ENCODE measurements around the gene NDUFA13.
"Not testable (repeated sequence)": the region's sequence is repeated elsewhere in the genome, so short reads cannot be mapped to it uniquely, and the experiment has no call there.

NDUFA13 gene

DNA sequence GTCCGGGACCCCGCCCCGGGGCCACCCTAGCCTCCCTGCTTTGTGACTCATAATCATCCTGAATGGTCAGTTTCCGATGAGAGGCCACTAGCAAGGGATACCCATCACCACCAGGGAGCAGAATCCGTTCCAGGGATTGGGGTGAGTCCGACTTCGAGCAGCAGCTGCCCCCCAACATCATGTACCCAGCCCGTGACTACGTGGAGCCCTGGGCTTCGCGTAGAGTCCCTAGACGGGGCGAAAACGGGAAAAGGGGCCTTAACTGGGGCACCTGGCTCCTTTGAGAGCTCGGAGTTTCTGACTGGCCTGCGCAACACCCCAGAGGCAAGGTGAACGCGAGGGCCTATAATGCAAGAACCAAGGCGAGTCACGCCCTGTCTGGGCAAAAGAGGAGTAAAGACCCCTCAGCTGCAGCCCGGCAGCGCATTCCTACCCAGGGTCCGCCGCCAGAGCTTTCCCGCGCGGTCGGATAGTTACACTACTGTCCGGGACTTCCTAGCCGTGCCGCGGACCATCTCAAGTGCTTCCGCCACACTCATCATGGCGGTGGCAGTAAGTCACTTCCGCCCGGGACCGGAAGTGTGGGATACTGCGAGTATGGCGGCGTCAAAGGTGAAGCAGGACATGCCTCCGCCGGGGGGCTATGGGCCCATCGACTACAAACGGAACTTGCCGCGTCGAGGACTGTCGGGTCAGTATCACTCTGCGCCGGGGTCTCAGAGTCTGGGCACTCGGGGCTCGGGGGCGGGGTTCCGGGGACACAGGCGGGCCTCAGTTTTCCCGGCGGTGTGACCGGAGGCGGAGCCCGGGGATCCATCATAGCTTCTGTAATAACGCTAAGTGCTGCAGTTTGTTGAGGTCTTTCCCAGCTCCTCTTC lies at the start of gene NDUFA13:
Gene NDUFA13, plus strand, starts transcription at position 584 of the 878 bp plus-strand sequence. Its CDS starts 14 bp downstream, at position 598.
- DNase-seq = peak; percentile 89

DNA sequence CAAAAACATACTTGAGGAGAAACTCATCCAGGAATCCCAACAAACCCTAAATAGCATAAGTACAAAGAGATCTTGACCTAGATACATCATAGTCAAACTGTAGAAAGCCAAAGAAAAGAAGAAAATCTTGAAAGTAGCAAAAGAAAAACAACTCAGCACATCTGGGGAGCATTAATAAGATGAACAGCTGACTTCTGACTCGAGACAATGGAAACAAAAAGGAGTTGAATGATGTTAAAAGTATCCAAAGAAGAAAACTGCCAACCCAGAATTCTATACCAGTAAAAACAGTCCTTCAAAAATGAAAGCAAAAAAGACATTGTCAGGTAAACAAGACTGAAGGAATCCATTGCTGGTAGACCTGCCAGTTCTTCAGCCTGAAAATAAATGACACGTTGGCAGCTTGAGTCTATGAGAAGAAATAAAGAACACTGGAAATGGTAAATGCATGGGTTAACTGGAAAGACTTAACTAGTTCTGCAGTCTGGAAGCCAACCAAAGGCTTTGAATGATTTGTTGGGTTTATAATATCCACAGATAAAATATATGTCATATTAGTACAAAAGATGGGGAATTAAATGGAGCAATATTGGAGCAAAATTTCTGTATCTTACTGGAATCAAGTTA lies 47.5 kb upstream of the NDUFA13 start:
- no peak for DNase-seq

DNA sequence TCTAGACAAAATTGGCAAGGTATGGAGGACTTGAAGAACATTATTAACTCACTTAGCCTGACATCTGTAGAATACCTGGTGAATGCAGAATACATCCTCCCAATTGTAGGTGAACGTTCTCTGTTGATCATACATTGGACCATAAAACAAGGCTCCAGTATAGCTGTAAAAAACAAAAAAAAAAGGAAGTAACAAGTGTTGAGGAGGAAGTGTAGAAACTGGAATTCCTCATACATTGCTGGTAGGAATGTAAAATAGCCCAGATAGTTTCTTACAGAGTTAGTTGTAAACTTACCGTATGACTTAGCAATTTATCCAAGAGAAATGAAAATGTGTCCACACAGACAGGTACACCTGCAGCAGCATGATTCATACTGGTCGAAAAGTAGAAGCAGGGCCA lies 45.4 kb upstream of the NDUFA13 start:
- no peak for DNase-seq

DNA sequence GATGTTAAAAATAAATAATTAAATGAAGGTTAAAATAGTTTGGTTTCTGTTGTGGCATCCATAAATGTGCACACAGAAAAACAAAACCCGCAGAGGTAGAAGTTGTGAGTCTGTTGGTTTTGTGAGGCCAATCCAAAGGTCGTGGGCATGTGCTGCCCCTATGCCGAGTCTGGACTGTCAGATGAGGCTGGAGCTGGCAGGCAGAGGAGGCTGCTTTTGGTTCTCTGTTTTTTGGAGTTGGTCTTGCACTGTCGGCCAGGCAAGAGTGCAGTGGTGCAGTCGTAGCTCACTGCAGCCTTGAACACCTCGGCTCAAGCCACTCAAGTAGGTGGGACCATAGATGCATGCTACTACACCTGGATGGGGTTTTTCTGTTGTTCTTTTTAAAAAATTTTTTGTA lies 44.3 kb upstream of the NDUFA13 start:
- DNase-seq = no peak

DNA sequence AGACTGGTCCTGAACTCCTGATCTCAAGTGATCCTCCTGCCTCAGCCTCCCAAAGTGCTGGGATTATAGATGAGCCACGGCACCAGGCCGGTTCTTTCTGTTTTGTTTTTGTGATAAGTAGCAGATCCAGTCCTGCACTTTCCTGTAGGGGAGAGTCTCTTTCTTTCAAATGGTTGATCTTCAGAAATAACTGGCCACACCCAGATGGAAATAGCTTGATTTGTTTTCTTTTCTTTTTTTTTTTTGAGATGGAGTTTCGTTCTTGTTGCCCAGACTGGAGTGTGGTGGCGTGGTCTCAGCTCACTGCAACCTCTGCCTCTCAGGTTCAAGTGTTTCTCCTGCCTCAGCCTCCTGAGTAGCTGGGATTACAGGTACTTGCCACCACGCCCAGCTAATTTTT lies 43.9 kb upstream of the NDUFA13 start:
- DNase-seq = not testable (repeated sequence)

DNA sequence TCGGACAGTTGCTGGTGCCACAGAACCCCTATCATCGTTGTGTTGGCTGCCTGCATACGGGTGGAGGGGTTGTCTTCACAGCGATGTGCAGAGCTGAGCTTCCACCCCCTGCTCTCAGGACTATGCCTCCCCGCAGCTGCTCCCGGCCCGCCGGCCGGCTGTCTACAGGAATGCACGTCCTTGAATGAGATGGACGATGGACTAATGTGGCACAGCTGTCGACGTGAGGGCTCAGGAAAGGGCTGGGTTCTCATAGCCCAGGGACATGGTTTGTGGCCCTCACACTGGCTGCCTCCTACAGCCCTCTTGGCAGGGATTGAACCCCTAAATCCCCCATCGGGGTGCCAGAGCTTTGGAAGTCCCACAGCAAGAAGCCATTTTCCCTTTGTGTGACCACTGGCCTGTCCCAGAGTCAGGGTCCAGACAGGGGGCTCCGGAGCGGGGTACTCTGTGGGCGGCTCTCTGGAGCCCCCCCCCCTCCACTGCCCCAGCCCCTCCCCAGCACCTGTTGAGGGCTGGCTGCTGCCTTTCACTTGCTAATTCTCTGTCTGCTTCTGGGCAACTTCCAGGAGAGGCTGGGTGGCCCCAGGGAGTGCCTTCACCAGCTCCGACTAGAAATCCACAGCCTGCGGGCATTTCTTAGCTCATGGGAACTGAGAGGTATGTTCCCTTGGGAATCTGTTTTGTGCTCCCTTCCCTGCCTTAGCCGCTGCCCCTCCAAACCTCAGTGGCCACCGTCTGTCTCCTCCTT lies 40.8 kb upstream of the NDUFA13 start:
- DNase-seq = no peak

DNA sequence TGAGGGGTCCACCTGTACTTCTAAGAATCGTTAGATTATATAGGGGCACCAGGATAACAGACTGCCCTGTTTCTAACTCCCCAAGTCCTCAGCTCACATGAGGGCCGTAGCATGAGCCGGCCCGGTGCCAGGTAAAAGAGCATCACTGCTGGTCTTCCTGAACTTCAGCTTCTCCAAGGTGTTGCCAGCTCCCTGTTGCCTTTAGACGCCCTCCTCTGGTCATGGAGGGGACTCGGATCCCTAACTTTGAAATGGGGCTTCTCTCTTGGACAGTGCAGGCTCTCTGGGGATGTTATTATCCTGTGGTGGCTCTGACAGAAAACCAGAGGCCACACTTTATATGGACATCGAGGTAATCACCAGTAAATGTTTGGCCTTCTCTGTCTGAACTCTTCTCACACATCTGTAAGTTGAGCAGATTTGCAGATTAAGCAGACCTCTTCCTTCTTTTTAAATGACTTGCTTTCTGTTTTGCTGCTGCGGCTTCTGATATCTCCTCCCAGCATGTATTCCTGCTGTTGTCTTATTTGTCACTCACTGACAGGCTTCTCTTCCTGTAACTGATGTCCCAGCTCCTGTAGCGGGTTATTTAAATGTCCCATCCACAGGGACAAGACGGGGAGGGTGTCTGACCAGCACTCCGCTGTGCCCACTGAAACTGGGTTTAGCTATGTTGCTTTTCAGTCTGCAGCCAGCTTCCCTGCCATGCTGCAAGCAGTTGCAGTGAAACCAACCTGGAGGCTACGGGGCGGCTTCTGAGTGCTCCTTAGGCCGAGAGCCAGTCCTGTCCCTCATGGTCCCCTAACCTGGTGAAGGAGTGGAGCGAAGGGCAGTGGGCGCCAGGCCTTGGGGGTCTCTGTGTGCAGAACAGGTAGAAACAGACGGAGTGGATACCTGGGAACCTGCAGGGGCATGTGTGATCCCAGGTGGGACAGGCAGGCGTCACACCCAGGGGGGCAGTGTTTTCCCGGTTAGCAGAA lies 39.9 kb upstream of the NDUFA13 start:
- no peak for DNase-seq

DNA sequence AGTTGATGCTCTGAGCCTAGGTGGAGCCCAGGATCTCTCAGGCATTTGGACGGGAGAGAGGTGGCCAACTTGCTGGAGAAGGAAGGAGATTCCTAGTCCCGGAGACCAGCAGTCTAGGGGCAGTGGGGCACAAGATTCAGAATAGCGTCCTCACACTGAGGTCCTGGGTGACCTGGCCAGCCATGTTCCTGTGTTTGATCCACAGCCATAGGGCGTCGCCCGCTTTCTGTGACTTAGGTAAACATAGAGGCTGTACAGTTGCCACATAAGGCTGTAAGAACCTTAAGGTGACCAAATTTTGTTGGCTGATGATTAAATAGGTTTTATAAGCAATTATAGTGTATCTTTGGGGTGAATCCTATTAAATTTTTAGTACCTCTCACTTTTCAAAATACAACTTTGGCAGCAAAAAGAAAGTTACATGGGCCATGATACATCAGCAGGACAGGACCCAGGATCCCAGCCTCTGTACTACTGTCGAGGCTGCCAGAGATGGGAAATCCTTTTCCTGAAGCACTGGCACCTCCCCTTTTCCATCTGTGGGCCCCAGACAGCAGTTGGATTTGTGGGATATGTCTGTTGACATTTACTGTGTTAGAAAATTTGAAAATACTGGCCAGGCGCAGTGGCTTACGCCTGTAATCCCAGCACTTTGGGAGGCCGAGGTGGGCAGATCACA lies 38.2 kb upstream of the NDUFA13 start:
- DNase-seq = no peak

DNA sequence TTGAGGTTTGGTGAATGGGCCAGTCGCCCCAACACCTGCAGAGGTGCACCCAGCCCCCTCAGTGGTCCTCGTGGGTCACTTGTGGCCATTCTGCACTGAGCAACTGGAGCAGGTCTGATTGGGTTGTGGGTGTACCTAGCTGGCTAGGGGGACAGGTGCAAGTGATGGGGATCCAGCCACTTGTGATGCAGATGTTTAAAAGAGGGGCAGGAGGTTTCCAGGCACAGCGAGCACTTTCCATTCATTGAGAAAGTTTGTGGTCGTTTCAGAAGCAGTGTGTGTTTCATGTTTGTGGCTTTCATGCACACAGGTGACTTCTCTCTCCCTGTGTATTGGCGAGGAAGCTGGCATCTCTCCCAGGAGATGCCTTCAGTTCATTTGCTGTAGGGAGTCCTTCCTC lies 35.3 kb upstream of the NDUFA13 start:
- no peak for DNase-seq

DNA sequence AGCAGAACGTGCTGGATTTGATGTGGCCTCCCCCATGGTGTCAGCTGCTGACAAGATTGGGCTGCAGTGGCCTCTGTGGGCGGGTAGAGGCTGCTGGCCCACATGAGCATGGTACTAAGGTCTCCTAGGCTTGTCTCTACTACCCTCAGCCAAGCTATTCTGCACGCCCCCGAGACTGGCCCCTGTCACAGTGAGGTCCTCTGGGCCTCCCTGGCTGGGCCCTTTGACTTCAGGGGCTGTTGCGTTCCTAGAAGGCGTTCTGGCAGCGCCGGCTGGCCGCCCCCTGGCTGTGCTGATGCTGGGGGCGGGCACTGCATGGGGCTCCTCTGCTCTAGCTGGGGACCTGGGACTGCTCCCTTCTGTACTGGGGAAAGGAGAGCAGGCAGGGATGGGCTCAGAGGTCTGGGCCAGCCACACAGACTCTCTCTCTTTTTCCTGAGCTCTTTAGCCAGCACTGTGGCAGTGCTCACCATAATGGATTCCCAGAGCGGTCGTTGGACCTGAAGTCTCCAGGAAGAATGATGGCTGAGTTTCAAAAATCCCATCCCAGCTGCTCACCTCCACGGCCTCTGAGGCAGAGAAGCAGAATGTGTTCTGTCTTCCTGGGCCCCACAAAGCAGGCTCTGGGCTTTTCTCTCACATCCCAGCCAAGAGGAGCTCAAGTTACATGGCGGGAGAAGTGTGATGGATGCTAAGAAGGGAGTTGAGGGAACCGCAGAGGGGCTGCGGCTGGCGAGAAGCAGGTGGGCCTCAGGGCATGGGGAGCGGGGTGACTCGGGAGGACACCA lies 33.0 kb upstream of the NDUFA13 start:
- DNase-seq = no peak

DNA sequence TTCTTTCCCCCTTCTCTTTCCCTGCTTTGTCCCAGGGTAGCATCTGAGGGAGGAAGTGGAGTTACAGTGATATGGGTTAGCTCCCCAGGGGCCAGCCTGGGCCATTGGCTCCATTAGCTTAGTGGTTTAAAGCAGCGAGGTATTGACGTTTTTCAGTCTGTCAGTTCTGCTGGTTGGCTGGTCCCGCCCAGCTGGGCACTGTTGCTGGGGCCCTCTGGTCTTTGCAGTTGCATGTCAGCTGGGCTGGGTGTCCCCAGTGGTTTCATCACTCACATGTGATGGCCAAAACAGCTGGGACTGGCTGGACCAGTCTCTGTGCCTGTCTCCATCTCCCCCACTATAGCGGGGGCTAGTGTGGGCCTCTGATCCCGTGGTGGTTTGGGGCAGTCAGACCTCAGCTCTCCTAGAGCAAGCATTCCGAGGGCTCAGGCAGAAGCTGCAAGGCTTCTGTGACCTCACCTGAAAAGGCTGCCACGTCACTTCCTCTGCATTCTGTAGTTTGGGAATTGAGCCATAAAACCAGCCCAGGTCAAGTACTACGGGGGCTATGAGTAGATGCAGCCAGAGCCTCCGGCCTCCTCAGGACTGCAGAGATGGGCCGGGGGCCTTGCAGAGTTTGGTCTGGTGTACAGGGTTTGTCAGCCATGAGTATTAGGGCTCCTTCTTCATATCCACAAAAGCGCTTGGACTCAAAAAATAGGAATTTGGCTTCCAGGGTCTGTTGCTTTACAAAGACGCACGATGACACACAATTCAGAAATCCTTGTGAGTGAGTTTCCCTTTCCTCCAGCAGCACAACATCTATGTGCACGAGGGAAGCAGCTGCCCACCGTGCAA lies 30.6 kb upstream of the NDUFA13 start:
- no peak for DNase-seq

DNA sequence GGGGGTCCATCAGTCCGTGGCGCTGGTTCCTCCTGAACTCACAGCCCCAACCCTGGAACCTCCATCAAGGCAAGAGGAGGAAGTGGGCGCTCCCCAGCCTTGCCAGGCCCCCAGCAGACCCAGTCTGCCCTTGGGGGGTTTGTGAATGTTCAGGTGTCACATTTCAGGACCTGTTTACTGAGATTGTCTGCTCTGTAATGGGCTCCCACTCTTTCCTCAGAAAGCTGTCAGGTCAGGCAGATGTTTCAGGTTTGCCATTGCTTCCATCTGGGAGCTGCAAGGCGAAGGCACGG lies 30.1 kb upstream of the NDUFA13 start:
- DNase-seq = no peak

DNA sequence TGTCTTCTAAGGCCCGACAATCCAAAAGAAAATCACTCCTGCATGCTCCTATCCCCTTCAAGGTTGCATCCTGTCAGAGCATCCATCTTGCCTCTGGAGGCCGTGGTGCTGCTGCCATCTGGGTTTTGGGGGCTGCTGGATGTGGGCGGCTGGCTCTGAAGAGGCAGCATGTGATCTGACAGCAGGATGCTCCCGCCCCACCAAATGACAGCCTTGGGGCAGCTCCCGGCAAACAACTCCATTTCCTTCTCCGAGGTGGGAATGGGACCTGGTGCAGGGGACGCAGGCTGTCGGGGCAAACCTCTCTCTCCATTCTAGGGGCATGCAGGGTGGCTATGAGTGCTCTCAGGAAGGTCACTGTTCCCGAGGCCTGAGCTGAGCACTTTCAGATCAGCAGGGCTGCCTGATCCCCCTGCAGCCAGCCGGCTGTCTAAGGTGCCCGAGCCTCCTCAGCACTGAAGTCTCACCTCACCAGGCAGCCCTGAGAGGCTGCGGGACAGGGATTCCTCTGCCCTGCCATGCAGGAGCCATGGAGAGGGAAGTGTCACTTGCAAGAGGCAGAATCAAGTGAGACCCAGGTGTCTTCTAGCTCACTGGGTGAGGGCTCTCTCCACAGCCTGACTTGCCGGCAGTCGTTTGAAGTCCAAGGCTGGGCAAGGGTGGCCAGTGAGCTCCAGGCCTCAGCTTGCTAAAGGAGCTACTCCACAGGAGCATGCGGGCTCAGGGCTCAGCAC lies 29.5 kb upstream of the NDUFA13 start:
- DNase-seq = no peak

DNA sequence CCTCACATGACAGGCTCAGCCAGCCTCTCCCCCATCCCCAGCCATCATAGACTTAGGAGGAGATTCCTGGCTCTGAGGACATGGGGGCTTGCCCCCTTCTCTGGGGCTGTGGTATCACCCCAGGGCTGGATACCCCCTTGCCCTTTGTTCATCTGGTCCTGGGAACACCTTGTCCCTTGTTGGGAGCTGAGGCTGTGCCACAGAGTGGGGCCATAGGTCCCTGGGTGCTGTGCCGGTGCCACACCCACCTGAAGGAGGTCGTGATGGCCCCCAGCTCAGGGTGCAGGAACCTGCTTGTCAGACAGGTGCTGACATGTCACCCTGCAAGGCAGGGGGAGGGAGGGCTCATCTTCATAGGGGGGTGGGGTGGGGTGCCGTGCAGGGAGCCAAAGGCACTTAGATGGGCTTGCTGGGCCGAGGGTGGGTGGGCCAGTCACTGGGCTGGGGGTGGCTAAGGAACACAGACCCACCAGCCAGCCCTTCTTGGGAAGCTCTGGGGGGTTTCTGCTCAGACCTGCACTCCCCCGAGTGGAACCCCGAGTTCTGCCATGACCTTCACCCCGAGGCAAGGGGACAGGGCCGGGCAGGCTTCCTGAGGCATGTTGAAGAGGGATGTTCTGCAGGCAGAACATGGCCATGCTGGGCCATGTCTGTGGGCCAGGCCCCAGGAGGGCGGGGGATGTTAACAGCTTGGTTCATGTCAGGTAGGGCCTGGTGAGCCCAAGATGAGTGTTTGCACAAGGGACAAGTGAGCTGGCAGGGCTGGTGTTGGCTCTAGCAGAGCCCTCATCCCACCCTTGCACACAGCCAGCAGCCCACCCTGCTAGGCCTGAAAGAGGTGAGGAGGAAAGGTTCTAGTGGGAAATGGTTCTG lies 28.7 kb upstream of the NDUFA13 start:
- no peak for DNase-seq

DNA sequence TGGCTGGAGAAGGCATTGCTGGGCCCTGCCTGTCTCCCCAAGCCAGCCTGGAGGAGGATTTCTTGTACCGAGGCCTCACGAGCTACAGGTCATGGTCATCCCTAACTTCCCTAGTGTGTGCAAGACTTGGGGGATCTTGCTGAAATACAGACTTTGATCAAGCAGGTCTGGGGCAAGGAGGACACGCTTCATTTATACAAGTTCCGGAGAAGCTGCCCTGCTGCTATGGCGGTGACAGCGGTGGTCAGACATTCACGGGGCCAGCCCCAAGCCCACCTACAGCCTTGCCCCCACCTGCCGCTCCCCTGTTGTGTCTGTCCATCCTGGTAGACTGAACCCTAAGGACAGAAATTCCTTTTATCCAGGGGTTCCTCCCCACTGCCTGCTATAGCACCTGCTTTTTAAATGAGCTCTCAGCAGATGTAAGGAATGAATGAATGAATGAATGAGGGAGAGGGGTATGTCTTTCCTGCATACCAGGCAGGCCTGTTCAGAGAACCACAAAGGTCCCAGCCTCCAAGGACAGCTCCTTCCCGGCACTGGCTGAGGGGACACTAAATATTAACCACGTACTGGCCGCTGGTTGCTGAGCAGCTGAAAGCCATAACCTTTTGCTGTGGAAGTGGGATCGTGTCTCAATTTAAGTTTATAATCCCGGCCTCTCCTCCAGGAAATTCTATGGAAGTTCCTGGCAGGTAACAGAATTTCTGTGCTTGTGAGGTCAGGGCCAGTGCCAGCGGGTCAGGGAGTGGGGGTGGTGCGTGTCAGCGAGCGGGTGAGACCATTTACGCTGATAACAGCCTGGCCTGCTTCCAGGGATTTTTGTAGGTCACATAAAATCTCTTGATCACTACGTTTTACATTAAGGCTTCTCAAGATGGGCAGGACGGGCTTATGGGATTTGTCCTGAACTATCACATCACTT lies 27.8 kb upstream of the NDUFA13 start:
- peak; percentile 27 for DNase-seq

DNA sequence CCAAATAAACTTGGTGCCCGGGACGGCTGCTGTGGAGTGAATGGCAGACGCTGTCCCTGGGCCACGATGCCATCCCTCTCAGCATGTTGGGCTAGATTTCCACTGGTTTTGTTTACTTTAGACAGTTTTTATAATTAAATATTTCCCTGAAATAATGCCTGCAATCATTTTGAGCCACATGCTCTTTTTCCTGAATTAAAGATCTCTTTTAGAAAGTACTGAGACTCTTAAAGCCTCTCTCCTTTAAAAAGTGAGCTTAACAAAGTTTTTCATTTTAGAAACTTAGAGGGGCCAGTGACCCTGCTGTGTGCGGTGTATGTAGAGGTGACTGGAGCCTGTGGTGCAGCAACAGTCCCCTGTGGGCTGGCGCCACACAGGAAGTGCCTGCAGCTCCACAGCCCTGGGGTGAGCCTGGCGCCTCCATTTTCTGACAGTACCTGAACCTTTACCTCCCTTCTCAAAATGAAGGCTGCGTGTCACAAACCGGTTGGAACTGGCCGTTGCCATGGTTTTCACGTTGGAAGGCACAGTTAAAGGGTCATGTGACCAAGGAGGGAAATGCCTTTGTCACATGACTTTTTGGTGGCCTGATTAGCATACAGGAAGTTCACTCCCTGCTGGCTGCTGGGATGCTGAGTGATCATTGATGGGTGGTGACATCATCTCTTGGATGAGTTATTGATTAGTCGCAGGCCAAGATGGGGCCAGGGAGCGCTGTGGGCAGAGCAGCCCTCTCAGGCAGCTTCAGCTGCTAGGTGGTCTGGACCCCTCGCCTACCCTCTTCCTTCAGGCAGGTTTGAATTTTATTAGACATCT lies 26.9 kb upstream of the NDUFA13 start:
- peak; percentile 90 for DNase-seq

All from kidney glomerular epithelial cell (primary cell).